ENCODE results near the gene DNAJC5.
"Not testable (repeated sequence)": the region's sequence is repeated elsewhere in the genome, so short reads cannot be mapped to it uniquely, and the experiment has no call there.

The DNAJC5 gene

DNA sequence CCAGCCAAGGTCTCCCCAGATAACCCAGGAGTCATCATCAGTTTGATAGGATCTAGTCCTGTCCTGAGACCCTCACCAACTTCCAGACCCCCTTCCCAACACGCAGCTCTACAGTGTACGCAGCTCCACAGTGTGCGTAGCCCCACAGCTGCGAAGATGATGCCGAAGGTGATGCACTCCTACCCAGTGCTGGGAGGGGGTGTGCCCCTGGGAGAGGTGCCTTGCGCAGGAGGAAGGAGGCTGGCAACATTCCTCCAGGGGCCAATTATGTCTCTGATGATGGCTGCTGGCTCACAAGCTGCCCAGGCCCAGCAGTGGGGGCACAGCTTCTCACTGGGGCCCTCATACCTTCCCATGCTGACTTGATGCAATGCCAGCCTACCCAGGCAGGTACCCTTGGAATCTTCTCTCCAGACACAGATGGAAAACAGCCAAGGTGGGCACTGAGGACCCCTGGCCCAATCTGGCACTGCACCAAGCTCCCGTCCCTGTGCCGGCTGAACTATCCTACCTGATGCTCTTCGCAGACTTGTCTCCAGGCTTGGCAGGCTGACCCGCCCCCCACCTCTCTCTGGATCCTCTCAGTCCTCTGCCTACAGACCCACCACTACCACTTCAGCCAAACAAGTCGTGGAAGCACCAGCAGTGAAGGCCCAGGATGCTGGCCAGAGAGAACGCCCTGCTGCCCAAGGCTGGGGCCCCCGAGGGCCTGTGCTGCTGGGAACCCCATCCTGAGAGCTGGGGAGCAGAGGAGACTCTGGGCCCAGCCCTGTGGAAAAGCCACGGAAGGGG is 73.4 kb downstream of the DNAJC5 start:
- no peak for DNase-seq (ENCODE audit: low spot score)

DNA sequence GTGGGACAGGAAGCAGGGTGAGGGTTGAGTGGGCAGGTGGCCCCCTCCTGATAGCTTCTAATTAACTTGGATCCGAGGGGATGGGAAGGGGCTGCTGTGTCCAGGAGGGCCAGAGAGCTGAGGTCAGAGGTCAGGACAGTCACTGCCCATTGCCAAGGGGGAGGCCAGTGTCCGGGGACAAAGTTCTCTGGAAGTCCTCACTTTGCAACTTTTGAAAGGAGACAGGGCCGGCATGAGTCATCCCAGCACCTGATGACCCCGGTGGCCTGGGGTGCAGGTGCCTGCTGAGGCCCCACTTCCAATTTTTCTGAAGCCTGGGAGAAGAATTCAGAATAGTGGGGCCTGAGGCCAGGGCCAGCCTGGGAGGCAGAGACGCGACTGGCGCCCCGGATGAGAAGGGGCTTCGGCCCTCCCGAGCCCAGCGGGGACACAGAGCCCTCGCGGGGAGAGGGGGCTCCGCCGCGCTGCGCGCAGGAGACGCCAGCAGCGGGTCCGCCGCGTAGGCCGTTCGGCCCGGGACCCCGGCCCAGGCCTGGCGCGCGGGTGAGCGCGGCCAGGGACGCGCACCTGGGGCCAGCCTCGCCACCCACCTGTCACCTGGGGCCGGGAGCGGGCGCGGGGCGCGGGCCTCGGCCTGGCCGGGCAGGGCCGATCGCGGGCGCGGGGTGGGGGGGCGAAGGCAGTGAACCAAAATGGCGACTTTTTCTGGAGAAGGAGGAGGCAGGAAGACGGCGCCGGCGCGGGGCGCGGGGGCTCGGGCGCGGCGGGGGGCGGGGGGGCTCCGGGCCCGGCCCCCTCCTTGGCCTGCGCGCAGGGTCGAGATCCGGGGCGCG is 74.2 kb downstream of the DNAJC5 start:
- peak; percentile 38 for DNase-seq (ENCODE audit: low spot score)

DNA sequence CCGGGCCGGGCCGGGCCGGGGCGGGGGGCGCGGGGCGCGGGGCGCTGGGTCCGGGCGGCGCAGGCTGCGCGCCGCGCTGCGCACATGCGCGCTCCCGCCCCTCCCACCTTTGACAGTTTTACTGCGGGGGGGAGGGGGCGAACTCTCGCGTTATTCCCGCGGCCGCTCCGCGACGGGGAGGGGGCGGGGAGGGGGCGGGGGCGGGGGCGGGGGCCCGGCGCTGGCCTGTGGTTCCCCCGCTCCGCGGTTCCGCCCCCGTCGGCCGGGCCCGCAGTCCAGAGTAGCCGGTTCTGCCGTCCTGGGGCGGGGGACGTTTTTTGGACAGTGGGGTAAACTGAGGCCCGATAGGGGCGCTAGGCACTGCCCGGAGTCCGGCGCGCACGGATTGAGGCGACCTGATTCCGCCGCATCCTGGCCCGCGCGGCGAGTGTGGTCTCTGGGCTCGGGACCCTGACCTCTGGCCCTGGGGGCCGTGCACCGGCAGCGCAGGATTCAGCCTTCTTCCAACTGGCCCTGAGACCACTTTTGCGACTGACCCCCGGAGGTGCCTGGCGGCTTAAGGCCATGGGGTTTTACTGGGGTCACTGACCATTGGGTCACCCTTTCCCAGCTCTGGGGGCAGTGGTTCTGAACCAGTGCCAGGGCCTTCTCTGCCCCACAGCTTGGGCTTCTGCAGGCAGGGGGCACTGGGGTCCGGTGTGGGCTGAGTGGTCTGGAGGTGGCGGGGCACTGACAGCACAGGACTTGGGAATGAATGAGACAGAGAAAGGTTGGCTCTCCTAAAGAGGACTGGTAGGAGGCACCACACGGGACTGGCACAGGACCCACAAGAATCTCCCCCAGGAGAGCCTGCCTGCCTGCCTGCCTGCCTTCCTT is 75.2 kb downstream of the DNAJC5 start, which contains the start of gene ZNF512B:
Gene ZNF512B, minus strand, starts transcription at position 93 of the 876 bp plus-strand sequence. CDS start 1,980 bp downstream, outside the sequence.
- peak; percentile 94 for DNase-seq (ENCODE audit: low spot score)

DNA sequence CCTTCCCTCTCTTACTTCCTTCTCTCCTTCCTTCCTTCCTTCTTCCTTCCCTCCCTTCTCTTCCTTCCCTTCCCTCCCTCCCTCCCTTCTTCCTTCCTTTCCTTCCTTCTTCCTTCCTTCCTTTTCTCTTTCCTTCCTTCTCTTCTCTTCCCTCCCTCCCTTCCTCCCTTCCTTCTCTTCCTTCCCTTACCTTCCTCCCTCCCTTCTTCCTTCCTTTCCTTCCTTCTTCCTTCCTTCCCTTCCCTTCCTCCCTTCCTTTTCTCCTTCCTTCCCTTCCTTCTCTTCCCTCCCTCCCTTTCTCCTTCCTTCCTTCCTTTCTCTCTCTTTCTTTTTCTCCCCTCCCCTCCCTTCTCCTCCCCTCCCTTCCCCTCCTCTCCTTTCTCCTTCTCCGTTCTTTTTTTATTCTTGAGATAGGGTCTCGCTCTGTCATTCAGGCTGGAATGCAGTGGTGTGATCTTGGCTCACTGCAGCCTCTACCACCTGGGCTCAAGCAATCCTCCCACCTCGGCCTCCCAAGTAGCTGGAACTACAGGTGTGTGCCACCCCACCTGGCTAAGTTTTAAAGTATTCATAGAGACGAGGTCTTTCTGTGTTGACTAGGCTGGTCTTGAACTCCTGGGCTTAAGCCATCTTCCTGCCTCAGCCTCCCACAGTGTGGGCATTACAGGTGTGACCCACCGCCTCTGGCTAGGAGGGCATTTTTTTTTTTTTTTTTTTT is 75.9 kb downstream of the DNAJC5 start:
- DNase-seq (ENCODE audit: low spot score) = no peak

DNA sequence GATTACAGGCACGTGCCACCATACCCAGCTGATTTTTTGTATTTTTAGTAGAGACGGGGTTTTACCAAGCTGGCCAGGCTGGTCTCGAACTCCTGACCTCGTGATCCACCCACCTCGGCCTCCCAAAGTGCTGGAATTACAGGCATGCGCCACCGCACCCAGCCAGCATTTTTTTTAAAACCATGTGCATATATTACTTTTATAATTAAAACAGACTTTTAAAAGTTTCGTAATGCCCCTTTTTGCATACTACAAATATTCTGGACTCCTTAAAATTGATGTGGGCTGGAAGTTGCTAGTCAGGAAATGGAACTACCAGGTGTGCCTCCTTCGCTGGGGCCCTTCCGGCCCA is 77.0 kb downstream of the DNAJC5 start:
- not testable (repeated sequence) for DNase-seq (ENCODE audit: low spot score)

DNA sequence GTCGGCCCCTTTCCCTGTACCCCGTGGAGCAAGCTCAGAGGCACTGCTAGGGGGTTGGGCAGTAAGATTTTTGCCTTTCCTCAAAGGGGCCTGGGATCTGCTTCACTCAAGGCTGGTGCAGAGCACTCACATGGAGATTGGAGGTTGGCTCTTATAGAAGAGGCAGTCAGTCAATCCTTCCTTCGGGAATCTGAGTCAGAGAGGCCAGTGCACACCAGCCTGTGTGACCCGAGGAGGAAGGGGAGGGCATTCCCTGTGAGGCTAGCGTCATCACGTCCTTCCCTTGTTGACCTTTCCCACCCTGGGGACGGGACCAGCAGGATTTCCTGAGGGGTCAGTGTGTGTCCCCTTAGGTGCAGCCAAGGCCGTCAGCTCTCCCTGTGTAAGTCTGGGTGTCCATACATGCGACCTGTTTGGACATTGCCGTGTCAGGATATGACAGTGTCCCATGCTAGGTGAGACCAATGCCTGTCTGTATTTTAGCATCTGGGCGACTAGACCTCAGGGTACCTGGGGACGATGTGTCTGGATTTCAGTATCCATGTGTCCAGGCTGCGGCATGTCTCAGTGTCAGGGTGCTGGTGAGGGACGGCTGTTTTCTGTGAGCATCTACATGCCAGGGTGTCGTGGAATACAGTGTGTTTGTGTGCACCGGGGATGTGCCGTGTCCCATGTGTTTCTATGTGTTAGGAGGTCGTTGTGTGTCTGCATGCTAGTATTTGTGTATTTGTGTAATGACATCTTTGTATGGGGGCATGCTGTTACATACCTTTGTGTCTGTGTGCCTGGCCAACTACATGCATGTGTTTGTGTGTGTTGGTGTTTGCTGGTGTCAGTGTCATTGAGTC is 77.6 kb downstream of the DNAJC5 start:
- no peak for DNase-seq (ENCODE audit: low spot score)

DNA sequence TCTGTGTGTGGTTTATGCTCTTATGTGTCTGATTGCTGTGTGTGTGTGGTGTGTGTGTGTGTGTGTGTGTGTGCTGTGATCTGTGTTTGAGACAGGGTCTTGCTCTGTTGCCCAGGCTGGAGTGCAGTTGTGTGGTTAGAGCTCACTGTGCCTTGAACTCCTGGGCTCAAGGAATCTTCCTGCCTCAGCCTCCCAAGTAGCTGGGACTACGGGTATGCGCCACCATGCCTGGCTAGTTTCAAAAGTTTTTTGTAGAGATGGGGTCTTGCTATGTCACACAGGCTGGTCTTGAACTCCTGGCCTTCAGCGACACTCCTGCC is 78.2 kb downstream of the DNAJC5 start:
- no peak for DNase-seq (ENCODE audit: low spot score)

DNA sequence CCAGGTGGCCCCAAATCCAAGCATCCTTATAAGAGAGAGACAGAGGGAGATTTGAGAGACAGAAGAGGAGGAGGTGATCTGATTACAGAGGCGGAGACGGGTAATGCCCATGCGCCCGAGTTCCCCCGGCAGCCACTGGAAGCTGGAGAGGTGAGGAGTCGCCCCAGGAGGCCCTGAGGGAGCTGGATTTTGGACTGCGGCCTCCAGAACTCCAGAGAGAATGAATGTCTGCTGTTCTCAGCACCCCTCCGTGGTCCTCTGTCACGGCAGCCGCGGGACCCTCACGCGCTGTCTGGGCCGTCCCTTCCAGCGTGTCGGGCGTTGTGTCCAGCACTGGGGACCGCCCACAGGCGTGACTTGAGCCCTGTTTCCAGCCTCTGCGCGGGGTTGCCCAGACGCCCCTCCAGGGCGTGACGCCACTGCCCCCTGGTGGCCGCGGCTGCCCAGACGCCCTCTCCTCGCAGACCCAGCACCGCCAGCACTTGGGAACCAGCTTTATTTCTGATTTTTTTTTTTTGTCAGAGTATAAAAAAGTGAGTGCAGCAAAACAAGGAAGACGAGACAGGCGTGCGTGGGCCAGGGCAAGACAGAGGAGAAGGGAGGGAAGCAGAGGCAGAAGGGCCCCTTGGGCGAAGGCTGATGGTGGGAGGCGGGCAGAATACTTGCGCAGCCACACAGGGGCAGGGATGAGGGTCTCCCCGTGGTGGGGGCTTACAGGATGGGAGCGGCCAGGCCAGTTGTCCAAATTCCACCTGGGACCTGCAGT is 78.9 kb downstream of the DNAJC5 start:
- DNase-seq (ENCODE audit: low spot score) = peak; percentile 95

DNA sequence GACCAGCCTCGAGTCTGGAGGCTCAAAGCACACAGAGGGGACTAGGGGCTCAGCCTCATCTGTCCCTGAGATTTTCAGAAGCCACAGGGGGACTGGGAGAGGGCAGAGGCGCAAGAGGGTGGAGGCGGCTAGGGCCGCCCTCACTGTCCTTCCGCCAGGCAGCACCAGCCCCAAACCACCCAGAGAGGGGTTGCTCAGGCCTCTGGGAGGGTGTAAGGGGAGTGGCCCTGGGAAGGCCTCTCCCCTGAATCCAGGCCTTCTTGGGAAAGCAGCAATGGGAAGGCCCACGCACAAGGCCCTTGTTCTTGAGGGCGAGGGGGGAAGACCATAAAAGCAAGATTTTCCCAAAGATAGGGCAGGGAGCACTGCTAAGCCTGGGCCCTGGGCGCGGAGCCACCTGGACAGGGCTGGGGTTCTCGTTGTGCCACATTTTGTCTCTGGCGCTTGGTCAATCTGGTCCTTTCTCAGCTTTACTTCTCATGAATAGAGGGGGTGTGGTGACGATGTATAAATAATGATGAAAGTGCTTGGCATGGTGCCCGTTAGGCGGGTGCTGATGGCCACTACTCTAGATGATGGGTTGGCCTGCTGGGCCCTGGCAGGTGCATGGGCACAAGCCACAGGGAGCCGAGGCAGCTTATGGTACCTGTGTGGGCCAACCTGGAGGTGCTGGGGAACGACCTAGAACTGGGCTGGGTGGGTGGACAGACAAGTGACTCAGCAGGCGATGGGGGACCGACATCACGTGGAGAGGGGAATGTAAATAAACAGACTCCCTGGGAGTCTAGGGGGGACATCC is 79.7 kb downstream of the DNAJC5 start:
- DNase-seq (ENCODE audit: low spot score) = no peak

DNA sequence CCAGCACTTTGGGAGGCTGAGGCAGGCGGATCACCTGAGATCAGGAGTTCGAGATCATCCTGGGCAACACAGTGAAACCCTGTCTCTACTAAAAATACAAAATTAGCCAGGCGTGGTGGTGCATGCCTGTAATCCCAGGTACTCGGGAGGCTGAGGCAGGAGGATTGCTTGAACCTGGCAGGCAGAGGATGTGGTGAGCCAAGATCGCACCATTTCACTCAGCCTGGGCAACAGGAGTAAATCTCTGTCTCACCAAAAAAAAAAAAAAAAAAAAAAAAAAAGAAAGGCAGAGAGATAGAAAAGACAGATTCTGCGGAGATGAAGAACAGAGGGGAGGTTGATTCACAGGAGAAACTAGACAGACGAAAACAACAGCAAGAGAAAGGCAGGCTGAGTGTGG is 81.6 kb downstream of the DNAJC5 start:
- DNase-seq (ENCODE audit: low spot score) = not testable (repeated sequence)

DNA sequence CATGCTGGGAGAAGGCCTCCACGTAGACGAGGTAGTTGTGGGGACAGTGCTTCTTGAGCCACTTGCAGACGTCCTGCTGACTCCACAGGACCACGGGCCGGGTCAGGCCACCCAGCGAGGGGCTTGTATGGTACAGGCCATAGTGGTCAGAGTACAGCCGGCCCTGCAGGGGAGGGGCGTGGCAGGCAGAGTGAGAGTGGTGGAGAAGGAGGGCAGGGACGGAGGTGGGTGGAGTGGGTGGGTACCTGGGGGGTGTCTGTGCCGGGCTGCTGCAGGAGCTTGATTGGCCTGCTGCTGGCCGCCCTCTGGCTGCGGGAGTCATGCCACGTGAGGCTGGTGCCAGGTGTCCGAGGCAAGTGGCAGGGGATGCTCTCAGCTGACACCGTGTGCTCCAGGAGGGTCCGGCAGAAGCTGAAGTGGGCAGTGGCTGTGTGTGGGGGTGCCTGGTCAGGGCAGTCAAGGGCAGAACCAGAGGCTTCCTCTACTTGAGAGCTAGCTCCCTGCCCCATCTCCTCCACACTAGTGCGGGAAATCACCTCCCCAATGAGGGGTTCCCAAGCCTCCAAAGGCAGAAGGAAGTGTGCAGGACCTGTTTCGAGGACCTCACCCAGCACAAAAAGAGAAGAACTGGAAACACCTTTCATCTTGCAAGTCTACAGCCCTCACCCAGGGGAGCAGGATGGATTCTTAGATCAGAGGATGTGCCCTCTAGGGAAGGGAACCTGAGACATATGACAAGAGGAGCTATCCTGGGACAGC is 82.2 kb downstream of the DNAJC5 start:
- DNase-seq (ENCODE audit: low spot score) = no peak

DNA sequence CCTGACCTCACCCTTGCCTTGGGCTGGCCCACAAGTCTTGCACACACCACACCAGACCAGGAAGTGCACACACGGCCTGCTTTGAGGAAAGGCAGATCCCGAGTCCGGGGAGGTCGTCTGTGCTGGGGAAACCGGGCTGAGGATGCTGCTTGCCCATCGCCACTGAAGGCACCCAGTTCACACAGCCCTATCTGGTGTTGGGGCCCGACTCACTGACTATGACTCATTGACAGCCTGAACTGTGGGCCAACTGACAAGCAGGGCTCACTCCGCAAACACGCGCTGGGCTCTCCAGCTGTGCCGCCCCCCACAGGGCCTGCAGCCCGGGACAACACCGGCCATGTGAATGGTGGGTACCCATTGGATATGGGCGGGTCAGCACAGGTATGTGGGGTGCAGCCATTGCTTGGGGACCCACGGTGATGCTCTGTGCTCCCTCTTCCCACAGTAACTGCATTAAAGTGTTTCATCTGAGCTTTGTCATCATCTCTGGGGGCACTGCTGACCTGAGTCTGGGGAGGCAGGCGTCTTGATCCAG is 82.9 kb downstream of the DNAJC5 start:
- peak; percentile 43 for DNase-seq (ENCODE audit: low spot score)

DNA sequence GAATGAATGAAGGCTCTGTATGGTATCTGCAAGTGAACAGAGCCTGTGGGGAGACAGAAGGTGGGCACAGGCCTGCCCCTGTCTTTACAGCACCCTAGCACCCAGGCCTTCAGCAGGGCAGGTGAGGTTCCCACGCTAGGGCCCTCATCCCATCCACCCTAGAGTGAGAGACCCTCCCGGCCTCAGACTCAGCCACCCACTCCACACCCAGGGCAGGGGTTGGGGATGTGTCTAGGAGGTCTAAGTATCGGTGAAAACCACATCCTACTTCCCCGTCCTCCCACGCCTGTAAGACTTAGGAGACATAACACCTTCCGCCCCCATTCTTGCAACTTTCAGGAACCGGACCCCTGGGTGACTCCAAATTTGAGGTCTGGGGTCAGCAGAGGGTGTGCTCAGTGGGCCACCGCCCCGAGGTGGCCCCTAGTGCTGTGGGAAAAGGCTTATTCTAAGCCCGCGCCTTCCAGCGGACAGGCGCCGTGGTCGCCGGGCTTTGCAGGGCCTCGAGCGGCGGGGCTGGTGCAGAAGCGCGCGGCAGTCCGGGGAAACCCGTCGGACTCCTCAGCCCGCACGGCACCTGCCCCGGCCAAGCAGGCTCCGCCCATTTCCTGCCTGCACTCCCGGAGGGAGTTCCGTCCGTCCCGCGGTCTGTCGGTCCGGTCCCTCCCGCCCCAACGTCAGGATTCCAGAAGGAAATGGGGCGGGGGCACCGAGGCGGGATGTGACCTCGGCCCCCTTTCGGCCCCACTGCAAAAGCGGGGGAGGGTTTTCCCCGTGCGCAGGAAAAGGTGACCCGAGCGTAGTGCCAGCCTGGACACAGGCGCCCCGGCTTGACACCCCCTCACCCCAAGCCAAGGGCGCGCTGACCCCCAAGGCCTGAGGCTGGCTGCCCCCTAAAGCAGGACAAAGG is 83.6 kb downstream of the DNAJC5 start:
- peak; percentile 44 for DNase-seq (ENCODE audit: low spot score)

DNA sequence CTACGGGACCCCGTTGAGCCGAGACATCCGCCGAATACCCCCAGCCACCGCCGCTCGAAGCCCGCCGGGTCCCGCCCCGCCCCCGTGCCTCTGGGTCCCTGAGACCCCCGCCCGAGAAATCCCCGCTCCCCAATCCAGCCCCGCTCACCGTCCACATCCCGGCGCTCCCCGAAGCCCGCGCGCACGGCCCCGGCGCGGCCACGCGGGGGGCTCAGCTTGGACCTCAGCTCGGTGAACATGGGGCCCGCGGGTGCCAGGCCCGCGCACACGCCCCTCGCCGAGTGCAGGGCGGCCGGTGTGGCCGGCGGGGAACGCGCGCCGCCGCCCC is 84.3 kb downstream of the DNAJC5 start:
- DNase-seq (ENCODE audit: low spot score) = no peak

DNA sequence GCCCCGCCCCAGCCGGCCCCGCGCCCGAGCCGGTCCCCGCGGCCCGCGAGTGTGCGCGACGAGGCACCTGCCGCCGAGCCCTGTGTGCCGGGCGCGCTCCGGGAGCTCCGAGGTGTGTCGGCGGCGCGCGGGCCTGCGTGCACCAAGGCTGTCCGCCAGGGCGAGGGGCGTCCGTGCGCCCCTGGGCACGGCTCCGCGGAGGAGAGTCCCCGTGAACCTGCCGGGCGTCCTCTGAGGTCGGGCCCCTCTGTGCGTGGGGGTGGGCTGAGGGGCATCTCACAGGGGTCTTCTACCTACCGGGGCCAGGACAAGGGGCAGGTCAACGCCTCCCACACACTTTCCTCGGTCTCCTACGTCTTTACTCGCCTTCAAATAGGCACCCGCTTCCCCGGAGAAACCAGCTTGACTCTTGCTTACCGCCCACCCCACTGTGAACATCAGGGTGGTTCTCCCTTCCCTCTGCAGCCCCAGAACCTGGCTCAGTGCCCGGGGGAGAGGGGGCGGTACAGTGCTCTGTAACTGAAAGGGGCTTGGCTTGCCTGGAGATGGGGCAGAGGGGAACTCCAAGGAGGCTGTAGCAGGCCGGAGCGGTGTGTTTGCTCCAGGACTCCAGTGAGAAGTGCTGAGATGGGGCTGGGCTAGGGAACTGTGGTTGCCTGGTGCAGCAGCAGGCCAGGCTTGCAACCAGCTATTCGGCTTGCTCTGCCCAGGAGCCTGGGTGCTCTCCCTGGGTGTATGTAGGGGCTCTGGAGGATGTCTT is 84.8 kb downstream of the DNAJC5 start, which contains the start of gene SAMD10:
Gene SAMD10, minus strand, starts transcription at position 86 of the 760 bp plus-strand sequence. CDS start 175 bp downstream, outside the sequence.
- peak; percentile 33 for DNase-seq (ENCODE audit: low spot score)

DNA sequence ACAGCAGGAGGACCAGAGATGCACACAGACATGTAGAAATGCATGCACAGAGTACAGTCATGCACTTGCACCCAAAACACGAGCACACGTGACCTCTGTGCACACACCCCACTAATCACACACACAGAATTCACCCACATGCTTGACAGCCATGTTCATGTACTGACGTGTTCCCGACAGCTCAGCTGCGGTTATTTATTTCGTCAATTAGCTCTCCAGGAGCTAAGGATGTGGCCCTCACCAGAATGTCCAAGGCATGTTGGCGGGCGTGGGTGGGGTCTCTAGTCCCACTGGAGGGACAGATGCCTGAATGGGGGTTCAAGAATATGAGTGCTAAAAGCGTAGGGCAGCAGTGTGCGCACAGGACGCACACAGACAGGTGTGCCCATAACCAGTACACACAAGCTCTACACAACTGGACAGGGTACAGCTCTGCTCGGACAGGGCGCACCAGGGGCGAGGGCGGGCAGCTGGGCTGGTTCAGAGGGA is 85.4 kb downstream of the DNAJC5 start:
- no peak for DNase-seq (ENCODE audit: low spot score)
